HG03066 (cell line): Measurements from ENCODE around the gene TMOD1.
"Not testable (repeated sequence)": the region's sequence is repeated elsewhere in the genome, so short reads cannot be mapped to it uniquely, and the experiment has no call there.

ENCODE experiments used
- ATAC-seq: cut with Tn5 transposase; IDR thresholded peaks from one replicate; pipeline ENCODE4 v1.9.1; 2021; ENCODE audit warnings: low read depth; ENCODE audit not compliant: unreplicated experiment

Gene TMOD1

GRCh38 chr9:97497558-97498375, 3.7 kb upstream of the TMOD1 start:
- ATAC-seq: not testable (repeated sequence)

GRCh38 chr9:97498846-97499245, 2.6 kb upstream of the TMOD1 start:
- ATAC-seq: not testable (repeated sequence)

GRCh38 chr9:97500263-97500662, 1.2 kb upstream of the TMOD1 start:
- ATAC-seq: no peak

GRCh38 chr9:97500765-97501176, 695 bp upstream of the TMOD1 start:
- ATAC-seq: no peak

- ATAC-seq: peak; percentile 31
These were observed 431 bp downstream of the TMOD1 start for GRCh38 chr9:97501972-97502221.

GRCh38 chr9:97502222-97502983, 937 bp downstream of the TMOD1 start:
- ATAC-seq: no peak

GRCh38 chr9:97502984-97503861, 1.8 kb downstream of the TMOD1 start:
- ATAC-seq: no peak

- no peak for ATAC-seq
These were observed 2.4 kb downstream of the TMOD1 start for GRCh38 chr9:97503862-97504210.

GRCh38 chr9:97504381-97505216, 3.1 kb downstream of the TMOD1 start:
- no peak for ATAC-seq

GRCh38 chr9:97505845-97506244, 4.4 kb downstream of the TMOD1 start:
- ATAC-seq: no peak

GRCh38 chr9:97506306-97506705, 4.8 kb downstream of the TMOD1 start:
- ATAC-seq: no peak

- ATAC-seq: no peak
These were observed 5.3 kb downstream of the TMOD1 start for GRCh38 chr9:97506787-97507186.

- no peak for ATAC-seq
These were observed 6.0 kb downstream of the TMOD1 start for GRCh38 chr9:97507428-97507984.

GRCh38 chr9:97508852-97509251, 7.4 kb downstream of the TMOD1 start:
- ATAC-seq: no peak

- ATAC-seq: peak; percentile 61
These were observed 9.6 kb downstream of the TMOD1 start for GRCh38 chr9:97510797-97511654.

- no peak for ATAC-seq
These were observed 10.4 kb downstream of the TMOD1 start for GRCh38 chr9:97511655-97512427.

- ATAC-seq: no peak
These were observed 11.6 kb downstream of the TMOD1 start for GRCh38 chr9:97512966-97513560.

- ATAC-seq: no peak
These were observed 13.1 kb downstream of the TMOD1 start for GRCh38 chr9:97514531-97514930.
